Memory B cell (primary cell): ENCODE results near the gene PRXL2C.

Source experiments
- ATAC-seq: fragments of 150-1000 bp; cut with Tn5 transposase; 2 replicates; pipeline ENCODE4 v1.10.0; 2021; ENCODE audit warnings: low read depth, mild to moderate bottlenecking, moderate library complexity
- DNase-seq, 2 donors: peaks; one replicate each; pipeline ENCODE4 v3.0.0; 2022; ENCODE audit warnings: low spot score in 2 of 2
- H3K27ac Mint-ChIP-seq: one replicate; pipeline ENCODE4 v1.8.0; 2022; ENCODE audit warnings: mild to moderate bottlenecking, moderate library complexity, mixed read lengths
- H3K27me3 Mint-ChIP-seq: one replicate; pipeline ENCODE4 v1.8.0; 2022; ENCODE audit warnings: mixed read lengths
- H3K36me3 Mint-ChIP-seq: one replicate; pipeline ENCODE4 v1.8.0; 2022; ENCODE audit warnings: mild to moderate bottlenecking, mixed read lengths
- H3K4me1 Mint-ChIP-seq: one replicate; pipeline ENCODE4 v1.8.0; 2022; ENCODE audit warnings: mixed read lengths
- H3K4me3 Mint-ChIP-seq: one replicate; pipeline ENCODE4 v1.8.0; 2022; ENCODE audit warnings: mild to moderate bottlenecking, moderate library complexity, mixed read lengths
- H3K9me3 Mint-ChIP-seq: one replicate; pipeline ENCODE4 v1.8.0; 2022; ENCODE audit warnings: mixed read lengths

PRXL2C gene

GRCh38 chr9:96611302-96611701, 43.8 kb downstream of the PRXL2C start:
- ATAC-seq (no peak), DNase-seq (no peak)
- Mint-ChIP-seq H3K27ac (no peak overlapping the region), H3K4me3 (no peak overlapping the region), H3K4me1 (no peaks in the 10 kb centered on the region), H3K27me3 (peaks cover 17% of the 10 kb centered on the region), H3K9me3 (no peaks in the 10 kb centered on the region), H3K36me3 (no peaks in the 10 kb centered on the region)

GRCh38 chr9:96609732-96610131, 45.4 kb downstream of the PRXL2C start:
- Mint-ChIP-seq H3K36me3 (no peaks in the 10 kb centered on the region), H3K27ac (no peak overlapping the region), H3K4me1 (no peaks in the 10 kb centered on the region), H3K27me3 (peaks cover 15% of the 10 kb centered on the region), H3K9me3 (no peaks in the 10 kb centered on the region), H3K4me3 (no peak overlapping the region)
- ATAC-seq (no peak), DNase-seq (no peak)

GRCh38 chr9:96607971-96608370, 47.1 kb downstream of the PRXL2C start:
- no peak overlapping the region for H3K27ac Mint-ChIP-seq
- ATAC-seq (no peak), DNase-seq (no peak)
- peaks cover 13% of the 10 kb centered on the region for H3K27me3 Mint-ChIP-seq
- H3K36me3 Mint-ChIP-seq = no peaks in the 10 kb centered on the region
- H3K9me3 Mint-ChIP-seq = no peaks in the 10 kb centered on the region
- H3K4me1 Mint-ChIP-seq = no peaks in the 10 kb centered on the region
- no peak overlapping the region for H3K4me3 Mint-ChIP-seq

- Mint-ChIP-seq H3K9me3 (no peaks in the 10 kb centered on the region), H3K36me3 (no peaks in the 10 kb centered on the region)
Observed at GRCh38 chr9:96605328-96605727, 49.8 kb downstream of the PRXL2C start.

DNA sequence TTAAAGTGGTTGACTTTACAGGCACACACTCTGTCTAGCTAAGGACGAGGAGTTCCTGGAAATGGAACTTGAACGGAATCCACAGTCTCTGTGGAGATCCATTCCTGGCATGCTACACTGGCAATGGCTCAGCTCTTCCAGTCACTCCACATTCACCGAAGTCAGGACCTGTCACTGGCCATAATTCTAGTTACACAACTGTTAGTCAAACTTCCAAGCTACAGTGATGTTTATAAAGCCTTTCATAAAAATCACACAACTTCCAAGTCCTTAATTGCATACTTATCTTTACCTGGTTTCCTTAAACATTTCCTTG, 51.2 kb downstream of the PRXL2C start:
- no peak overlapping the region for H3K4me3 Mint-ChIP-seq
- ATAC-seq = no peak
- no peak overlapping the region for H3K27ac Mint-ChIP-seq
- no peaks in the 10 kb centered on the region for H3K4me1 Mint-ChIP-seq
- H3K36me3 Mint-ChIP-seq = no peaks in the 10 kb centered on the region
- peaks cover 13% of the 10 kb centered on the region for H3K27me3 Mint-ChIP-seq
- no peaks in the 10 kb centered on the region for H3K9me3 Mint-ChIP-seq
- no peak for DNase-seq

More at GRCh38 chr9:96605328-96605727, 49.8 kb downstream of the PRXL2C start:
- ATAC-seq = no peak
- Mint-ChIP-seq H3K4me1 (no peaks in the 10 kb centered on the region), H3K27ac (no peak overlapping the region), H3K27me3 (peaks cover 13% of the 10 kb centered on the region), H3K4me3 (no peak overlapping the region)
- DNase-seq = no peak

- no peak for DNase-seq
- no peak overlapping the region for H3K27ac Mint-ChIP-seq
- no peak overlapping the region for H3K4me3 Mint-ChIP-seq
- H3K27me3 Mint-ChIP-seq = peaks cover 11% of the 10 kb centered on the region
- no peak for ATAC-seq
- H3K36me3 Mint-ChIP-seq = no peaks in the 10 kb centered on the region
- H3K4me1 Mint-ChIP-seq = no peaks in the 10 kb centered on the region
- H3K9me3 Mint-ChIP-seq = no peaks in the 10 kb centered on the region
Observed at GRCh38 chr9:96603305-96604003, 51.7 kb downstream of the PRXL2C start.

GRCh38 chr9:96599298-96599697, 55.8 kb downstream of the PRXL2C start:
- DNase-seq (no peak), ATAC-seq (no peak)
- Mint-ChIP-seq H3K27me3 (peaks cover 4% of the 10 kb centered on the region), H3K9me3 (peaks cover 6% of the 10 kb centered on the region), H3K4me1 (no peaks in the 10 kb centered on the region), H3K36me3 (peaks cover 8% of the 10 kb centered on the region), H3K4me3 (no peak overlapping the region), H3K27ac (no peak overlapping the region)

DNA sequence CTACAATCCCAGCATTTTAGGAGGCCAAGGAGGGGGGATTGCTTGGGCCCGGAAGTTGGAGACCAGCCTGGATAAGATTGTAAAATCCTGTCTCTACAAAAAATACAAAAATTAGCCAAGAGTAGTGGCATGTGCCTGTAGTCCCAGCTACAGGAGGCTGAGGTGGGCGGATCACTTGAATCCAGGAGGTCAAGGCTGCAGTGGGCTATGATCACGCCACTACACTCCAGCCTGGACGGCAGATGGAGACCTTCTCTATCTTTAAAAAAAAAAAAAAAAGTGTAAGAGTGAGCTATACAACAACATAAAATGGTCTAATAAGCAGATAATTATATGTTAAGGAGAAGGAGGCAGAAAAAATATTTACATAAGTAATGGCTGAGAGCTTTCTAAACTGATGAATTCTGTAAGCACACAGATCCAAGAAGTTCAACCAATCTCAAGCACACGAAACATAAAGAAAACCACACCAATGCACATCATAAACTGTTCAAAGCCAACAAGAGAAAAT, 58.5 kb downstream of the PRXL2C start:
- H3K4me1 Mint-ChIP-seq = no peaks in the 10 kb centered on the region
- DNase-seq = no peak
- H3K9me3 Mint-ChIP-seq = peaks cover 6% of the 10 kb centered on the region
- no peak overlapping the region for H3K4me3 Mint-ChIP-seq
- ATAC-seq = no peak
- no peak overlapping the region for H3K27ac Mint-ChIP-seq
- H3K36me3 Mint-ChIP-seq = peaks cover 8% of the 10 kb centered on the region
- H3K27me3 Mint-ChIP-seq = peaks cover 3% of the 10 kb centered on the region
